NOMO-1 treated with DMSO at 0.1 percent for 48 hours (cell line): Measurements from ENCODE around the gene ASXL1.
"Not testable (repeated sequence)": the region's sequence is repeated elsewhere in the genome, so short reads cannot be mapped to it uniquely, and the experiment has no call there.

Experiments
- DNase-seq: peaks from one replicate; lab custom pipeline; 2025; ENCODE audit not compliant: unreplicated experiment; lab: John Stamatoyannopoulos, UW

ASXL1 gene

GRCh38 chr20:32336918-32337347 lies 21.2 kb upstream of the ASXL1 start:
- peak; percentile 82 for DNase-seq

DNA sequence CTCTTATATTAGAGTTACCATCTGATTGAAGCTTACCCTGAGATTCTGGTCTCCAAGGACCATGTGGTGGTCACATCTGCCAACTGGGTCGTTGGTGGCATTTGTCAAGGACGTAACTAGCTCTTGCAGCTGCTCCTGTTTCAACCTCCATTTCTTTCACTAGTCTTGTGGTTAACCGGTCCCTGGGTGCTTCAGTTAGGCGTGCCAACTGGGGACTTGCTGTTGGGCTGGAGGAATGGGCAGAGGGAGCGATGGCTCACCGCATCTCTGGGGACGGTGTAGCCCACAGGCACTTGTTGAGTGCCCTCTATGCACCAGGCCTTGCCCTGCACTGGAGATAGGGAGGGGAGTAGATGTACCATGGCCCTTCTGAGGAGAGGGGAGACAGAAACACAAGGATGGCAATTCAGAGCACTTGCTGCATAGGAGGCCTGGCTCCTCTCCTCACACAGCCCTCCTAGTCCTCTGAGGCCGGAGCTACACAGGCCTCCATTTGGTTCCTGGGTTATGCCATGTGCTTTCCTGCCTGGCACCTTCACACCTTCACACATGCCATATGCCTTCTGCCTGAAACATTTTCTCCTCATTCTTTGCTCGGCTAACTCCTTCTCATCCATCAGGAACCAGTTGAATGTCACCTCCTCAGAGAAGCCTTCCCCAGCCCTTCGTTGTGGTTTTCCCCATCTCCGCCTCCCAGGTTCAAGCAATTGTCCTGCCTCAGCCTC lies 20.0 kb upstream of the ASXL1 start:
- DNase-seq, result no peak

- no peak for DNase-seq
Observed at GRCh38 chr20:32338665-32339064, 19.5 kb upstream of the ASXL1 start.

DNA sequence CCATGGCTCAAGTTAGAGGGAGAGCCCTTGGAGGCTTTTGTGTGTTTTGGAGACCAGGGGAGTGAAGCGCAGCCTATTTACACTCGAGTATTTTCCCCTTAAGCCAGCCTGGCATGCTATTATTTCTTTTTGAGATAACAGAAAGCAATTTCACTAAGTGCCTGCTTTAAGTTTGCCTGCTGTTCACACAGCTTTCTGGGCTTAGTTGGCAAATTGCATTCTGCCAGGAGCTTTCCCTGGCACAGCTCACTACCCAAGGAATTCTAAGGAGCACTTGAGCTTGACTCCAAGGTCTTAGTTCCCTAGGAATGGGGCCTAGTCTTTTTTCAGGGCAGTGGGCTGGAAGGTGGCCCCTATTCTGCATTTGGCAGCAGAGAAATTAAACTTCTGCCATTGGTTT lies 19.0 kb upstream of the ASXL1 start:
- no peak for DNase-seq

- not testable (repeated sequence) for DNase-seq
Observed at GRCh38 chr20:32341053-32341452, 17.1 kb upstream of the ASXL1 start.

DNA sequence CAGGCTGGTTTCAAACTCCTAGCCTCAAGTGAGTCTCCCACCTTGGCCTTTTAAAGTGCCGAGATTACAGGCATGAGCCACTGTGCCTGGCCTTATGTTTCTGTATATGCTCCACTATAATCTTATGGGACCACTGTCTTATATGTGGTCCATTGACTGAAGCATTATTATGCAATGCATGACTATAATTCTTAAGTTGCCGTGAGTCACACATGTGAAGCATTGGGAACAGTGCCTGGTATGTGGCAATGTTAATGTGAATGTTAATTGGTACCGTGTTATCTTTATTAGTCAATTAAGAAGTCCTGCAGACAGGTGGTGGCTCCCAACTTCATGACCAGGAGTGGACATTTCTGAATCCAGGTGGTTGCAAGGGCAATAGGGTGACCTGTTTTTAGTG lies 14.7 kb upstream of the ASXL1 start:
- peak; percentile 73 for DNase-seq

DNA sequence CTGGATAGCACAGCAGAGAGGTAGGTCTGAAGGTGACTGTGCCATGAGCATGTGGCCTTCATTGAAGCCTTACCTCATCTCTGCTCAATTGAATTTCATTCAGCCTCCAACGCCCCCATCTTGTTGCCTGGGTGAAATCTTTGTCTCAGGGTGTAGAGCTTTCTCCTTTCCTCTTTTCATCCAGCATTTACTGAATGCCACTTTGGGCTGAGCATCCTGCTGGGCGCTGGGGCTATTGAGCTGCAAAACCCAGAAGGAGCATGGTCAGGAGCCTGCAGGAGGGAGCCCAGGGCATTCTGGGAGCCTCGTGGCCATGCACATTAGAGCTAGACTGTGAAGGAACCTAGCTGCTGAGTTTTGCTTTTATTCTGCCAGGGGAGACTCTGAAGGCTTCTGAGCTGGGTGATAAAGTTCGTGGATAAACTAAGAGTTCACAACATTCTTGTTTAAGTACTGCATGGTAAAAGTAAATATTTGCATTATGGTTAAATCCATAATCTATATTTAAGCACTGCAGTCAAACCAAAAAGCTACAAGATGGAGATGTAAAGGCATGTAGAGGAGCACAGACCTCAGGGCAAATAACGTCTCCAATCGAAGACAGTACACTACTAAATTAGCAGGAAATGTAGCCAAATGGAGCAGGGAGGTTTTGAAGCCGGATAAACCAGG lies 13.2 kb upstream of the ASXL1 start:
- DNase-seq, result no peak

DNA sequence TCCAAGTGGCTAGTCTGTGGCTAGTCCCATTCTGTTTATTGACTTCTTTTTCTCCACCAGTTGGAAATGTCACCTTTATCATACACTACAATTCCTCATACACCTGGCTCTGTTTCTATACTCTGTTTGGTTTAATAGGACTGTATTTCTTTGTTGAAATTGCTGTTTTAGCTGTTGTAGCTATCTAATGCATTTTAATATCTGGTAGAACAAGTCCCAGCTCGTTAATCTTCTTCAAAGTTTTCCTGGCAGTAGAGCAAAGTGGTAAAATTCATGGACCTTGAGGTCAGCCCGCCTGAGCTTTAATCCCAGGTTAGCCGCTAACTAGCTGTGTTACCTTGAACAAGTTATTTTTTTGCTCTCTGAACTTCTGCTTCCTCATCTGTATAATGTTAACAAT lies 9.9 kb upstream of the ASXL1 start:
- DNase-seq, result no peak

GRCh38 chr20:32350421-32350820 lies 7.7 kb upstream of the ASXL1 start:
- no peak for DNase-seq

- no peak for DNase-seq
Observed at GRCh38 chr20:32352121-32352720, 5.9 kb upstream of the ASXL1 start.

GRCh38 chr20:32353848-32354496 lies 4.2 kb upstream of the ASXL1 start:
- DNase-seq, result no peak

GRCh38 chr20:32354592-32355416 lies 3.3 kb upstream of the ASXL1 start:
- DNase-seq, result no peak

GRCh38 chr20:32355417-32355841 lies 2.7 kb upstream of the ASXL1 start:
- DNase-seq, result no peak

- not testable (repeated sequence) for DNase-seq
Observed at GRCh38 chr20:32355907-32356621, 2.1 kb upstream of the ASXL1 start.

DNA sequence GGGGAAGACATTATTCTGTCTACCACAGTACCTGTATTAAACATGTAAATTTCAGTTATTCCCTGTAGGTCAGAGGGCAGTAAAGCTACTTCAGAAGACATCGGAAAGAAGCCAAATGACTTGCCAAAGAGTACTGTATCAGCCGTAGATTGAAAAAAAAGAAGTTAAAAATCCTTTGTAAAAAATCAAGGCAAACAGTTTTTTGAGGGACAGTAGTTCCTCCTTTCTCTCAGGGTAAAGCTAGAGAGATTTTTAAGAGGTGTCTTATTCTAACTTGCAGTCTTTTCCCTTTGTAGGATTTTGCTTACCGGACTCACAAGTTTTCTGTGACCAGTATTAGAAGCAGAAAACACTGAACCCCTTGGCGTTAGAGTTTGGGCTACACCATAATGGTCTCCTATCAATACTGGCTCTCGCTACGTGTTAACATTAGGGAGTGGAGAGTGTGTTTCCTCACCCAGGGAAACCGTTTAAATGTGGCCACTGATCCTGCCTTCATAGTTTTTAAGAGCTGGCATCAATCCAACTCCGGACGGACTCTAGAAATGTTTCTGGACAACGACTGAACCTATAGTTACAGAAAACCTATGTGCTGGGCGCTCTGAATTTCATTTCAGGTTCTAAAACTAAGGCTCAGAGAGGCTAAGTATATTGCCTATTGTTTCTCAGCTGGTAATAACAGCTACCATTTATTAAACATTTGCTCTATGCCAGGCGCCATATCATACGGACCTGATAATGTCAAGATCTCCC lies 1.3 kb upstream of the ASXL1 start:
- DNase-seq, result peak; percentile 30

DNA sequence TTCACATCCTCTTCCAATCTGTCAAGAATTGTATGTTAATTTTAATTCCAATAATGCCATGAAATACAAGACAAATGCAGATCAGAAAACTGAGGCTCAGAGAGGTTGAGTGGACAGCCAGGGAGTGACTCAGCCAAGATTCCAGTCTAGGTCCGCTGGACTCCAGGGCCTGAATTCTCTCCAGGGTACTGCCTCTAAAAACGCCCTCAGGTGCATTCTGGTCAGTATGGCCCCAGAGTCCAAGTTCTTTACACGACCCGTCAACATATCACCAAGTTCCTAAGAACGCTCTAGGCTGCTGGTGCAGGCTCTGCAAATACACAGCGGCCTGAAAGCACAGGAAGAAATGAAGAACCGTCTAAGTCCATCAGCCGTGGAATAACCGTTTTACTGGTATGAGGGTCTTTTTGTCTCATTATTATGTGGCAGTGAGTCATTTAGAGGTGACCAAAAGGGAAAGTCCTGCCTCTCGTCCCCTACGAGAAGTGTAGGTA lies 709 bp upstream of the ASXL1 start:
- DNase-seq, result peak; percentile 59

GRCh38 chr20:32358632-32358882 lies 426 bp downstream of the ASXL1 start:
- no peak for DNase-seq

DNA sequence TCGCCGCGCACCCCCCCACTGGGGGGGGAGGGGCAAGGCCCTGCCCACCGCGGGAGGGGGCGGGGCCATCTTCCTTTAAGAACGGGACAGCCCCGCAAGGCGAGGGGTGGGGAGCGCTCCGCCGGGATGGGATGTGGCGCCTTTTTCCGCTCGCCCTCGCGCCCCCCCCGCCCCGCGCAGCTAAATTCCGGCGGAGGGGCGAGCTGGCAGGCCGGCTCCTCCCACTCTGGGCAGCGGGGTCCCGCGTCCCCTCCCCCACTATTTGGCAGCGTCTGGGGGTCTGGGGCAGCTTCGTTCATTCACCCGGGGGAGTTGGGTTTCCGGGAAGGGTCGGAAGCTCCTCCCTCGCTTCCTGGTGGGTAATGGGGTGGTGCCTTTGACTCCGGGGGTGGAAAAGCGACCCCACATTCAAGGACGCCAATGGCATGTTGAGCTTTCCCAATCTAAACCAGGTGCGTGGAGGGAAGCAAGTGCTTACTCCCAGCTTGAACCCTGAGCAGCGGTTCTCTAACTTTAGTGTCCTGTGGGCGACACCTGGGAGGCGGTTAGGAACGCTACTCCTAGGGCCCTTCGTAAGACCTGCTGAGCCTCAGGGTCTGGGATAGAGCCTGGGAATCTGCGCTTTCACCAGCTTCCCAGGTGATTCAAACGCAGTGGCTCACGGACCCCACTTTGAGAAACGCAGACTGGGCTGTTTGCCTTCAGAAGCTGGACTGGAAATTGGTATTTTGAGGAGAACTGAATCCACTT lies 927 bp downstream of the ASXL1 start:
- DNase-seq, result no peak
